GM19023 (cell line): ENCODE data around the gene FKBP5.

Experiments used
- ATAC-seq: cut with Tn5 transposase; IDR thresholded peaks from one replicate; pipeline ENCODE4 v1.9.1; 2021; ENCODE audit warnings: mild to moderate bottlenecking, moderate library complexity; ENCODE audit not compliant: unreplicated experiment

FKBP5 gene

GRCh38 chr6:35668096-35668495 lies 20.6 kb downstream of the FKBP5 start:
- no peak for ATAC-seq

- peak; percentile 47 for ATAC-seq
Observed at GRCh38 chr6:35665573-35665972, 23.1 kb downstream of the FKBP5 start.

DNA sequence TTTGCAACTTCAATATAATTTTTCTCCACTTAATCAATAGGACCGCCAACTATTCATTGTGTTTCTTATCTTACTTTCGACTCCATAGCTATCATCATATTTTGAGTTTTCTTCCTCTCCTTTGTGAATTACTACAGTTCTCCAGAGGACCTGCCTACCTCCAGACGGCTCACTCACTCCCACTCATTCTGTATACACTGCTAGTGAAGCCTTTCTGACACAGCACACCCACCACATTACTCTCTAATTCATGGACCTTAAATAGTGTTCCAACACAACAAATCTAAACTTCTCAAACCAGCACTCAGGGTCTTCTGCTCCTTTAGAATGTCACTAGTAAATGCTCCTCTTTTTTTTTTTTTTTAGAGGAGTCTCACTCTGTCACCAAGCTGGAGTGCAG lies 23.8 kb downstream of the FKBP5 start:
- ATAC-seq: no peak

DNA sequence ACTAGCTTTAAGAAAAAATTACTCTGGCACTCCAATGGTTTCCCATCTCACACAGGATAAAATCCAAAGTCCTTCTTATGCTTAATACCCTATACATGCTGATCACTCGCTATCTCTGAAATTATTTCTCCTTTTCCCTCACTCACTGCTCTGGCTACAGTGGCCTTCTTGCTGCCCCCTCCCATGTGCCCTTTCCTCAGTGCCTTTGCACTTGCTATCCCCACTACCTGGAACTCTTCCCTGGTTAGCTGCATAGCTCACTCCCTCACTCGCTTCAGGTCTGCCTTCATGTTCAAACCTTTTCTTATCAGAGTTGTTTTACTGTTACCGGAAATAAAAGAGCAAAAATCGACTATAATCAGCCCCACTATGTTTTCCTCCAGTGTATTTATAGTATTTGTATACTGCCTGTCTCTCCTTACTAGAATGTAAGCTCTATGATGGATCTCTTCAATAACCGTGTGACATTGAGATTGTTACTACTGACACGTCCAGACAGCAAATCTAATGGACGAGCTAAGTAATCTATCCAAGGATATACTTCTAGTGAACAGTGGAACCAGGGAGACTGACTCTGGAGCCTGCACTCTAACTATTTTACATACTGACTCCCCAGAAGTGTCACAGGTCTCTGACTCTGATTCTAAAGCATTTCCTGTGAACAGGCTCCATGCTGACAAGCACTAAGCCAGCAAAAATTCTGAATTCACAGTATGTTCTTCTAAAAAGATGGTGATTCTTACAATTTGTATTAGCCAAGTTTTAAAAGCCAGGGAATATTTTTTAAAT lies 25.1 kb downstream of the FKBP5 start:
- no peak for ATAC-seq

DNA sequence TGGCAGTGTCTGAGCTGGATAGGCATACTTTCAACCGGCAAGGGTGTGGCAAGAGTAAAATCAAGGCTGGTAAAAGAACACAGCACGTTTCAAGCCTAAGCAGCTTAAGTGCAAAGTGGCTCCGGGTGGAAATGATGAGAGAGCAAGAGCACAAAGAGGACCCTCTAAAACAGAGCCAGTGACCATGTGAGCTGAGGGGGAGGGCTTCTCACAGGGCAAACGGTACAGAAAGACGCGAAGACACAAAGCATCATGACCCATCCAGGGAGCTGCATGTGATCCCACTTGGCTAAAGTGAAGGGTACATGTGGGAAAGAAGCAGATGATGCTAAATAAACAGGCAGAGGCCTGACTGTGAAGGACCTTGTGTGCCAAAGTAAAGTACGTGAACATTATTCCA lies 25.7 kb downstream of the FKBP5 start:
- ATAC-seq: no peak

DNA sequence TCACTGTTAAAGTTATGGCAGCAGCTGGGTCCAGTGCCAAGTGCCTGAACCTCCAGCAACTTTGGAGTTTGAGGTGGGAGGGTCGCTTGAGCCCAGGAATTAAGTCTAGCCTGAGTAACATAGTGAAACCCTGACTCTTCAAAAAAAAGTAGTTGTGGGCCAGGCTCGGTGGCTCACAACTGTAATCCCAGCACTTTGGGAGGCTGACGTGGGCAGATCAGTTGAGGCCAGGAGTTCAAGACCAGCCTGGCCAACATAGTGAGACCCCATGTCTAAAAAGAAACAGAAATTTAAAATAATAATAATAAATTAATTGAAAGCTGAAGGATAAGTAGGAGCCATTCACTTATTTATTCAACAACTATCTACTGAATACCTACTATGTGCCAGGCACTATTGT lies 33.8 kb downstream of the FKBP5 start:
- ATAC-seq: no peak

DNA sequence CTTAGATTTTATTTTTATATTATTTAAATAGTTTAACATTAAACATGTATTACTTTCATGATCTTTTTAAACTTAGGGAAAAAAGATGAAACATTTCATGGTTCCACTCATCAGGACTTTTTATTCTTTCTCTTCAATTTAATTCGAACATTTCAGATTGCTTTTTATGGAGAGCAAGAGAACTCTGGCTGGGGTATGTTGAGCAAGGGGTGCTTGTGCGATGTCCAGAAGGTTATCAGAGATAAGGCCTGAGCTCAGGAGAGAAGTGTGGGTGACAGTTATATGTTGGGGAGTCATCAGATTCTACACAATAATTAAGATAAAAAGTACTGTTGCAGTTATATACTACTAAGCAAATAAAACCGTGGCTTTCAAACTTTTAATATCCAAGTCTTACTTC lies 37.5 kb downstream of the FKBP5 start:
- ATAC-seq: no peak

- no peak for ATAC-seq
Observed at GRCh38 chr6:35650015-35650414, 38.7 kb downstream of the FKBP5 start.

- ATAC-seq: no peak
Observed at GRCh38 chr6:35648203-35648602, 40.5 kb downstream of the FKBP5 start.

GRCh38 chr6:35647400-35647799 lies 41.3 kb downstream of the FKBP5 start:
- ATAC-seq: no peak

DNA sequence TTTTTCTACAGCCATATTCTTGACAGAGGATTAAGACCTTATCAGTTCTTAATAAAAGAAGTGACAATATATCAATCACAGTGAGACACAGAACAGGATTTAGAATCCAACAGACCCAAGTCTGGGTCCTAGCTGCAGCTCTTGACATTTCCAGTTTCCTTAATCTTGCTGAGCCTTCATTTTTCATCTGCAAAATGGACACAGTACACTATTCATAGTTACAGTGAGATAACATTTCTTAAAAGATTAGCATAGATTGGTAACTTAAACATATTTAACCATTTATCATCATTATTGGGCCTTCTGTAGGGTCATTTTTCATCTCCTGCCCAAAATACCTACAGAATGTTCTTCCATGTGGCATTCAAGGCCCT lies 45.6 kb downstream of the FKBP5 start:
- ATAC-seq: no peak

DNA sequence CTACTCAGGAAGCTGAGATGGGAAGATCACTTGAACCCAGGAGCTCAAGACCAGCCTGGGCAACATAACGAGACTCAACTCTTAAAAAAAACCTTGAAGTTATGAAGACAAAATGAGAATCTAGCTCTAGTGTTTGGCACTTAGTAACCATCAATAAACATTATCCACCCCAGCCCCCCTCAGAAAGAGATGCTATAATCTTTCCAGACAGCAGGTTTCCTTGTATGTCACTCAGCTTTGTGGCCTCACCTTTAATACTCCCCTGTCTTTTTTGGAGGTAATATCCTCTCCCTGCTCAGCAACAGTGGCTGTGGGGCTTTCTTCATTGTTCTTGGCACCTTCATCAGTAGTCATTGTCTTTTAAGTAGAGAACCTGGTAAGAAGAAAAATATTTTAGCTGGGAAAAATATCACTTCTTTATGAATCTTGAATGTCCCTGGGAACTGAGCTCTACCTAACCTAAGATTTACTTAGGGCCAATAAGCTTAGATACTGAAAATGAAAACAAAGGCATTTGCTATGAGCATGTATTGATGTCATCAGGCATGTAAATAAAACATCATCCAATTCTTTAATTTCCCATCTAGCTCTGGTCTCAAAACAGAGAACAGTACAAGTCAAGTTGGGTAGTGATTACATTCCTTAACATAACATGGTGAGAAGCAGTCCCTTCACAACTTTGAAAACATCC lies 46.1 kb downstream of the FKBP5 start:
- no peak for ATAC-seq

DNA sequence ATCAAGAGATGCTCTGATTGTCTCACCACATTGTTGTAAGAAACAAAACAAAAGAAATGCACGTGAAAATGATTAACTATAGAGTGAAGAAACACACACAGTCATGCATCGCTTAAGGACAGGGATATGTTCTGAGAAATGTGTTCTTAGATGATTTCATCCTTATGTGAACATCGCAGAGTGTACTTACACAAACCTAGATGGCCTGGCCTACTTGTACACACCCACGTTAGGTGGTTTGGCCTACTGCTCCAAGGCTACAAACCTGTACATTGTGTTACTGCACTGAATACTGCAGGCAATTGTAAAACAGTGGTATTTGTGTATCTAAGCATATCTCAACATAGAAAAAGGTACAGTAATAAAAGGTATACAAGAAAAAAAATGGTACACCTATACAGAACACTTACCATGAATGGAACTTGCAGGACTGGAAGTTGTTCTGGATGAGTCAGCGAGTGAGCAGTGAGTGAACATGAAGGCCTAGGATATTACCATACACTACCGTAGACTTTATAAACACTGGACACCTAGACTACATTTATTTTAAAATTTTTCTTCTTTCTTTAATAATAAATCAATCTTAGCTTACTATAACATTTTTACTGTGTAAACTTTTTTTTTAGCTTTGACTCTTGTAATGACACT lies 48.6 kb downstream of the FKBP5 start:
- ATAC-seq: no peak

GRCh38 chr6:35638679-35639078 lies 50.0 kb downstream of the FKBP5 start:
- no peak for ATAC-seq

DNA sequence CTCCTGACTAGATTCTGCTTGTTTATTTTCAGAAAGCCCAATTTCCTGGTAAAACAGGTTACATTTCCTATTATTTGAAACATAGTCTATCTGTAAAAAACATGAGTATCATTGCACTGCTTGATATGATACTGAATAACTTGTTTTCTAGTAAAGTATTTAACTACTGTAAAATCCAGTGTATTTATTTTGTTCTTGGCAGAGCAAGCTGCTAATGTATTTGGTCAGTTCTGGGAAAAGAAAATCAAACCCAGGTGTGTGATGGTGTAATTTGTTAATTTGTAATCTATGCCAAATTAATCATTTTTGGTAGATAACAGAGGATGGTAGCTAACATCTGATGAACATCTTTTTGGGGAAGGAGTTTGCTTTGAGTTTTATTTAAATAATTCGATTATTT lies 50.8 kb downstream of the FKBP5 start:
- ATAC-seq: no peak

- ATAC-seq: no peak
Observed at GRCh38 chr6:35635601-35636597, 52.8 kb downstream of the FKBP5 start.

- no peak for ATAC-seq
Observed at GRCh38 chr6:35634316-35634715, 54.4 kb downstream of the FKBP5 start.

- ATAC-seq: no peak
Observed at GRCh38 chr6:35633579-35634089, 55.1 kb downstream of the FKBP5 start.

- ATAC-seq: no peak
Observed at GRCh38 chr6:35629876-35630378, 58.8 kb downstream of the FKBP5 start.

DNA sequence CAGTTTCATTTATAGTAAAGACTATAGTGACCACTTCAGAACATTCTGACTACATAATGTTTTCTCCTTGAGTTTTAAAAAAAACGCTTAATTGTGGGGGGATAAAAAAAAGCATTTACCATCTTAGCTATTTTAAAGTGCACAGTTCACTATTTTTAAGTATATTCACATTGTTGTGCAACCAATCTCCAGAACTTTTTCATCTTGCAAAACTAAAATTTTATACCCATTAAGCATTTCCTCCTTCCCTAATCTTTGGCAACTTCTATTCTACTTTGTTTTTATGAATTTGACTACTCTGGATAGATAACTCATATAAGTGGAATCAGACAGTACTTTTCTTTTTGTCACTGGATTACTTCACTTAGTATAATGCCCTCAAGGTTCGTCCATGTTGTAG lies 62.3 kb downstream of the FKBP5 start:
- ATAC-seq: no peak
